ENCODE data around the gene LAMP1.
"Not testable (repeated sequence)": the region's sequence is repeated elsewhere in the genome, so short reads cannot be mapped to it uniquely, and the experiment has no call there.

Gene LAMP1

DNA sequence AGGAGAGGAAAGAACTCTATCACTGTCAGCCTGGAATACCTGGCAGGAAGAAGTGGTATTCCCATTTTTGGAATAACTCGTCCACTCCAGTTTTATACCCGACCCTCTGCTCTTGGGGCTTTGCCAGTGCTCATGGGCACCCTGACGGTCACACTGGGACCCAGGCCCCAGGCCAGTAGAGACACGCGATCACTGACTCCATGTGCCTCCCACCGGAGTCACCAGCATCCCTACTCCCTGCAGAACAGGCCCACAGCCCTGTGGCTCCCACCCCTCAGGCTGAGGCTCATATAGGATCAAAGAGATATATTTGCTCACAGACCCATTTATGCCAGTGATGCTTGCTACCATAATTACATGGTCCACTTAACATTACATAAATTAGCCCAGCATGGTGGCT is 63.4 kb downstream of the LAMP1 start:
- DNase-seq, result no peak

DNA sequence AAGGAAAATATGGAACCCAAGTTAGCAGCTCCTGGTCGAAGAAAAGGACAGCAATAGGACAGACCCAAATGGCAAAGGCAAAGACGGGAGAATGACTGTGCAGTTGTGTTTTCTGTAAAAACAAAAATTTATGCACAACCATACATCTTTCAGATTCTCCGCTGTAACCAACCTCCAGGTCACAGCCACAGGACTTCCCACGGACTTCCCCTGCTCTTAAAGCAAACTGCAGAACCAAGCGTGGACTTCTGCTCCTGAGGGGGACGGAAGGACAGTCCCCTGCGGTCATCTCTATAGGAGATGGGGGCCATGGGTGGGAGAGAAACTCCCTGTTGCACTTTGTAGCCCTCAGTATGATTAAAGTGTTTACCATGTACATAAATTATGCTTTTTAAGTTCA is 64.4 kb downstream of the LAMP1 start:
- DNase-seq, result no peak

DNA sequence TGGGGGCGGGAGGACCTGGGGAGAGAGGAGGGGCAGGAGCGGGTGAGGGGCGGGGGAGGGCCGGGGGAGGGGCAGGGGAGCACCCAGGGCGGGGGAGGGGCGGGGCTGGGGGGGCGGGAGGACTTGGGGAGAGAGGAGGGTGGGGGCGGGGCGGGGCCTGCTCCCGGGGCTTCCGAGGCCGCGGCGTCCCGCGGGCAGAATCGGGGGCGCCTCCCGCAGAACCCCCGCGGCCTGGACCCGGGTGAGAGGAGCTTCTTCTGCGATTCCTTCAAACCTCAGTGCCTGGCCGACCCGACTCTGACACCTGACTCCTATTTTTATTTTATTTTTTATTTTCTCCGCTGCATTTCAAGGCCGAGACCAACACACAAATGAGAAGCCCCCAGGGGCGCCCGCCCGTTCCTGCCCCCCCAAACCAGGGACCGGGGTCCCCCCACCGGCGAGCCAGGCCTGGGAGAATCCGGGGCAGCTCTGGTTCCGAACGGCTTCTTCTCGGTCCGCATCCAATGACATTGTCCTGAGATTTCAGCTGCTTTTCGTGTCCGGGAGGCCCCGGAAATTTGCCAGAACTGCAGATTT is 67.4 kb downstream of the LAMP1 start:
- DNase-seq, result no peak

DNA sequence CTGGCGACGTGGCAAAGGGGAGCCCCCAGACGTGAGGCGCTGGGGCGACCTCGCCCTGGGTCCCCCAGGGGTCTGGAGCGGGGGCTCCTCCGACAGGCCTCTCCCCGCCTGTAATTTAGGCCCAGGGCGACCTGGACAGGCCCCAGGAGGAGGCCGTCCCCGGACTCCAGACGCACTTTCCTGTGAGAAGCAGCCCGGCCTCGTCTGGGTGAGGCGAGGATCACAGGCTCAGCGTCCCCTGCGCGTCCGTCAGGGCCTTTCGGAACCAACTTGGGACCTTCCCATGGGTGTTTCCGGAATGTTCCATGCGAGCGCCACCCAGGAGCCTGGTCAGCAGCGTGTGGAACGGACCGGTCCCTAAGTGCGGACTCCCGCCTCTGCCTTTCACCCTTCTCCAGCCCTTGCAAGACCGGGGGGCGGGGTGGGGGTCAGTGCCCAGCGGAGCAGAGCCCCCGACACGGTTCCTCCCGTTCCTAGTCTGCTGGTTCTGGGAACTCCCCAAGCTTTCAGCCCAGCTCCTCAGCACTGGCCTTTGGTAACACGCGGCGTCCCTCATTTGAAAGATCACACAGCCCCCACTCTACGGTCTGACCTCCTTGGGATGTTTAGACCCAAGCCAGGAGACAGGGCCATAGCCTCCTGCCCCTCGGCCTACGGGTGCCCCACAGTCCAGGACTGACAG is 68.0 kb downstream of the LAMP1 start:
- no peak for DNase-seq

DNA sequence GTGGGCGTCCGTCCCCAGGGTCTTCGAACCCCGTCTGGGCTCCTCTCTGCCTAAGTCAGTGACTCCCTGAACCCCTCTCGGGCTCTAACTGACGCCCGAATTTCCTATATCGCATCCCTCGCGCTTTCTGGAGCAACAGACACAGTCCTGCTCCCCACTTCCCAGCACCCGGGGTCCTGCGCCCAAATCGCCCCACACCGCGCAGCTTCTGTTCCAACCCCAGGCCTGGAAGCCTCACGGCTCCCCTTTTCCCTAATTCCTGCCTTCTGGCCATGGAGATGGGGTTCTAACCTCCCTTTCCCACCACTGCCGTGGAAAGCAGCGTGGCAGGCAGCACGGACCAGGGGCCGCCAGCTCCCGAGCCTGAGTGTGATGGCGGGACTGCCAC is 68.5 kb downstream of the LAMP1 start:
- DNase-seq, result no peak

DNA sequence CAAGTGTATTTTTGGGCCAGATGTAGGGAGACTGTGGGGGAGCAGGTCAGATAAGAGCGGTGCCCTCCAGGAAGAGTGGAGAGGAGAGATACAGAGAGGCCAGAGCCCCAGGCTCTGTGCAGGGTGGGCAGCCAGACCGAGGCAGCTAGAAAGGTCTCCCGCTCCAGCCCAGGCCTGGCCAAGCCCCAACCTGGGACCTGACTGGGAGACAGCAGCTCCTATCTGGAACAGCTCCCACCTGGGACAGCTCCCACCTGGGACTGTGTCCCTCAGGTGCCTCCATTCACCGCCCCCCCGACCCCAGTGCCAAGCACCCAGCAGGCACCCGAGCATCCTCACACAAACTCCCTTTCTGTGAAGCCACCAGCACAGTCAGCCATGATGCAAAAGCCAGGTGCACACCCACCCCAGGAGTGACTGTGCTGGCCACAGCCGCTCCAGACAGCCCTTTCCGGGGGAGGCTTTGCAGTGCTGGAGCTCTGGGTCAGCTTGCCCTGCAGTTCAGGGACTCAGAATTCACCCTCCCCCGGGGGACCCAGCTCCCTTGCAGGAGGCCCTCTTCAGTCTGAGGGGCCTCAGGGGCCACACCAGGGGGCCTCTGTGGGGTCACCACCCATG is 69.0 kb downstream of the LAMP1 start:
- DNase-seq, result no peak

DNA sequence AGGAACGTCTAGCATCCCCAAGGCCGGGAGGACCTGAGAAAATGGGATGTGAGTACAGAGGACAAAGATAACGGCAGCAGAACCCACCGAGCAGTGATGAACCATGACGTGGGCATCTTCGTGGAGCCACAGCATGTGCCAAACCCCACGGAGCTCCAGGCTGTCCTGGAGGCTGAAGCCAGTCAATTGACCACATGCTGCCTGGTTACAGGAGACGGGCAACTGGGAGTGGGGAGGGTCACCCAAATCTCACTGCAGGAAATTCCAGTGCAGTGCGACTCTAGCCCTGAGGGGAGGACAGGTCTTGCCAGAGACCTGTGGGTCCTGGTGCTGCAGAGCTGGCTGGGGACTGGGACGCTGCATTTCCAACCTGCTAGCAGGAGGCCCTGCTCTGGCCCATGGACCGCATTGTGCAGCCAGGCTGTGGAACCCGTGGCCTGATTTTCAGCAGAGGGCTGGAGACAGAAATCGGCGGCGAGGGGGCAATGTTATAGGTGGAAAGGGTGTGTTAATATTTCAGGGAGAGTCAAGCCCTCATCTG is 70.1 kb downstream of the LAMP1 start:
- DNase-seq, result no peak

DNA sequence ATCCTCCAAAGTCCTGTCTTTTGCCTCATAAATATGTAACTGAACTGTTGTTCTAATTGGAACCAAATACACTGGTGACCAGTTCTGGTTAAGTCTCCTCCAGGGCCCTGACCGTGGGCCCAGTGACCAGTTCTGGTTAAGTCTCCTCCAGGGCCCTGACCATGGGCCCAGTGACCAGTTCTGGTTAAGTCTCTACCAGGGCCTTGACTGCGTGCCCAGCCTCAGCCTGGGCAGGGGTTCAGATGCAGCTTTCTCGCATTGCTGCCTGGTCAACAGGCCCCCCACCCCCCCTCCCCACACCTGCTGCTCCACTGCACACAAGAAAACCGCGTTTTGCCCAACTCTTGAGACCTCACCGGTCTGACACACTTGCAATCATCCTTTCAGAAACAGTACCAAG is 70.7 kb downstream of the LAMP1 start:
- no peak for DNase-seq

DNA sequence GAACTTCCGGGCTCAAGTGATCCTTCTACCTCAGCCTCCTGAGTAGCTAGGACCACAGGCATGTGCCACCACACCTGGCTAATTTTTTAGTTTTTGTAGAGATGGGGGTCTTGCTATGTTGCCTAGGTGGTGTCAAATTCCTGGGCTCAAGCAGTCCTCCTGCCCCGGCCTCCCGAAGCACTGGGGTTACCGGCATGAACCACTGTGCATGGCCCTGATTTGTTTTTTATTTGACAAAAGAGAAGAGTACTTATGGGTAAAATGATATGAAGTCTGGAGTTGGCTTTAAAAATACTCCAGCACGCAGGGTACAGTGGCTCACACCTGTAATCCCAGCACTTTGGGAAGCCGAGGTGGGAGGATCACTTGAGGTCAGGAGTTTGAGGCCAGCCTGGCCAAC is 71.3 kb downstream of the LAMP1 start:
- not testable (repeated sequence) for DNase-seq

DNA sequence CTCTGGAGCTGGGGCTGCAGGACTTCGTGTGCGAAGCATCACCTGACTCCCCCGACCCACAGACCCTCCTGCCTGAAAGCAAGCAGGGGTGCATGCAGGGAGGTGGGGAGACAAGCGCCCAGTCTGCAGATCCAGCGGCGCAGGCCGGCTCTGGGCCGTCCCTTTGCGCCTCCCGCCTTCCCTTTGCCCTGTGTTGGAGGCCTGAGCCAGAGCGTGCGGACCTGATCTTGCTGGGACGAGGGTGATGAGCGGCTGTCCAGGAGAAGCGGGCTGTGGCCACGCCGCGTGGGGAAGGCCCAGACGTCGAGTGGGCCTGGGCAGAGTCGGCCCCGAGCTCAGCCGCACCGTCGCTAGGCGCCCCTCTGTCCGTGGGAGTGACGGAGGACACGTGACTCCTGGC is 72.2 kb downstream of the LAMP1 start:
- no peak for DNase-seq

DNA sequence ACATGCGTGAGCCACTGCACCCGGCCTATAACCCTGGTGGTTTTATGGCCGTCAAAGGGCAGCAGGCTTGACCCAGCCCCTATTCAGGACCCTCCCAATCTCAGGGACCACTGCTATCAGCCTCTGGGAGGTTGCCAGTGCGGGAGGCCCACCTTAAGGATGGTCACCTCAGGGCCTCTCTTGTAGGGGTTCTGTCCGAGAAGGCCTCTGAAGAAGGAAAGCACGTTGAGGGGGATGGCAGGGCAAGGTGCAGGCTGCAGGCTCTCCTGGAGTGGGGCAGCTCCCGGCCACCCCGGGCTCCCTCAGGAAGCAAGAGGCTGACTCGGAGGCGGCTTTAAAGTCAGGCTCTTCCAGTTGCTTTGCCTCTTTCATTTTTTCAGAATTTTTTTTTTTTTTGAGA is 72.8 kb downstream of the LAMP1 start:
- DNase-seq, result no peak

DNA sequence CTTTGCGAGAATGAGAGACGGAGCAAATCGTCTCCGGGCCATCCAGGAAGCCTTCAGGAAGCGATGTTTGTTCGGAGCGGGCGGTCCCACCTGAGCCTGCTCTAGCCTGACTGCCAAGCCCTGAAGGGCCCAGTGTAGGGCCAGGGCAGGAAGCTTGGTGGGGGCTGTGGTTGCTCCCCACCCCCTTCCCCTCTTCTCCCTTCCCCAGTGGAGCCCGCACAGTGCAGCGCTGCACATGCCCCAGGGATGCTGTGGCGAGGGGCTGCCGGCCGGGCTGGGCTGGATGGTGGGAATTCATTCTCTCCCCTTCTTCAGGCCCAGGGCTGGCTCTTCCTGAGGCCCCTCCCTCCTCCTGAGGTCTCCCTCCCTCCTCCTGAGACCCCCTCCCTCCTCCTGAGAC is 74.0 kb downstream of the LAMP1 start:
- no peak for DNase-seq

DNA sequence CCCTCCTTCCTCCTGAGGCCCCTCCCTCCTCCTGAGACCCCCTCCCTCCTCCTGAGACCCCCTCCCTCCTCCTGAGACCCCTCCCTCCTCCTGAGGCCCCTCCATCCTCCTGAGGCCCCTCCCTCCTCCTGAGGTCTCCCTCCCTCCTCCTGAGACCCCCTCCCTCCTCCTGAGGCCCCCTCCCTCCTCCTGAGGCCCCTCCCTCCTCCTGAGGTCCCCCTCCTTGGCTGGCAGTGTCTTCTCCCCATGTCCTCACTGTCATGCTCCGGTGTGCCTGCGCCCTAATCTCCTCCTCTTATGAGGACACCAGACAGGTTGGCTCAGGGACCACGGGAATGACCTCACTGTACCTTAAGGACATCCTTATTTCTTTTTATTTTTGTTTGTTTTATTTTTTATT is 74.7 kb downstream of the LAMP1 start:
- not testable (repeated sequence) for DNase-seq

Measured in NCI-H1092 treated with DMSO at 0.1 percent for 48 hours (cell line).